ENCODE measurements around the gene KDM4B. TPM values are rescaled to one million over a fixed set of nuclear protein-coding genes. Genes with fewer than 3 reads are reported as not detected.

The KDM4B gene
- polyA plus RNA-seq, 12 donors, result 14.3 to 29.3 (median 17.2) TPM; not detected in 1

- no peak for DNase-seq
Measured at GRCh38 chr19:4981681-4981958, 12.7 kb downstream of the KDM4B start.

GRCh38 chr19:4983346-4984105 is 14.6 kb downstream of the KDM4B start:
- no peak for DNase-seq

GRCh38 chr19:4984106-4984380 is 15.1 kb downstream of the KDM4B start:
- no peak for DNase-seq

GRCh38 chr19:4984438-4984990 is 15.6 kb downstream of the KDM4B start:
- no peak for DNase-seq

- DNase-seq, result no peak
Measured at GRCh38 chr19:4985551-4985991, 16.7 kb downstream of the KDM4B start.

- no peak for DNase-seq
Measured at GRCh38 chr19:4986056-4986455, 17.1 kb downstream of the KDM4B start.

- no peak for DNase-seq
Measured at GRCh38 chr19:4986471-4986891, 17.6 kb downstream of the KDM4B start.

GRCh38 chr19:4987256-4987655 is 18.3 kb downstream of the KDM4B start:
- no peak for DNase-seq

GRCh38 chr19:4987692-4988370 is 18.9 kb downstream of the KDM4B start:
- DNase-seq, result no peak

GRCh38 chr19:4988770-4989251 is 19.9 kb downstream of the KDM4B start:
- no peak for DNase-seq

- DNase-seq, result no peak
Measured at GRCh38 chr19:4990306-4990705, 21.4 kb downstream of the KDM4B start.

GRCh38 chr19:4991538-4991937 is 22.6 kb downstream of the KDM4B start:
- DNase-seq, result no peak

GRCh38 chr19:4991996-4992698 is 23.2 kb downstream of the KDM4B start:
- DNase-seq, result no peak

- DNase-seq, result no peak
Measured at GRCh38 chr19:4993683-4994082, 24.8 kb downstream of the KDM4B start.

GRCh38 chr19:4996701-4997100 is 27.8 kb downstream of the KDM4B start:
- no peak for DNase-seq

- no peak for DNase-seq
Measured at GRCh38 chr19:4997297-4997696, 28.4 kb downstream of the KDM4B start.

- DNase-seq, result no peak
Measured at GRCh38 chr19:5000120-5000611, 31.3 kb downstream of the KDM4B start.

GRCh38 chr19:5001615-5002014 is 32.7 kb downstream of the KDM4B start:
- no peak for DNase-seq

GRCh38 chr19:5002143-5002542 is 33.2 kb downstream of the KDM4B start:
- DNase-seq, result no peak

- DNase-seq, result no peak
Measured at GRCh38 chr19:5003781-5004180, 34.9 kb downstream of the KDM4B start.

GRCh38 chr19:5005096-5005495 is 36.2 kb downstream of the KDM4B start:
- DNase-seq, result no peak

- no peak for DNase-seq
Measured at GRCh38 chr19:5006201-5006600, 37.3 kb downstream of the KDM4B start.

GRCh38 chr19:5006821-5007220 is 37.9 kb downstream of the KDM4B start:
- DNase-seq, result no peak

Data from muscle of arm (tissue), 12 donors.